ENCODE results near the gene TRAPPC6A. TPM values are rescaled to one million over a fixed set of nuclear protein-coding genes. Genes with fewer than 3 reads are reported as not detected.

TRAPPC6A gene
- total and polyA plus RNA-seq, 2 donors (not counting 1 experiment from before 2014, with no cell fraction given) = 40.3 to 79.0 TPM

DNA sequence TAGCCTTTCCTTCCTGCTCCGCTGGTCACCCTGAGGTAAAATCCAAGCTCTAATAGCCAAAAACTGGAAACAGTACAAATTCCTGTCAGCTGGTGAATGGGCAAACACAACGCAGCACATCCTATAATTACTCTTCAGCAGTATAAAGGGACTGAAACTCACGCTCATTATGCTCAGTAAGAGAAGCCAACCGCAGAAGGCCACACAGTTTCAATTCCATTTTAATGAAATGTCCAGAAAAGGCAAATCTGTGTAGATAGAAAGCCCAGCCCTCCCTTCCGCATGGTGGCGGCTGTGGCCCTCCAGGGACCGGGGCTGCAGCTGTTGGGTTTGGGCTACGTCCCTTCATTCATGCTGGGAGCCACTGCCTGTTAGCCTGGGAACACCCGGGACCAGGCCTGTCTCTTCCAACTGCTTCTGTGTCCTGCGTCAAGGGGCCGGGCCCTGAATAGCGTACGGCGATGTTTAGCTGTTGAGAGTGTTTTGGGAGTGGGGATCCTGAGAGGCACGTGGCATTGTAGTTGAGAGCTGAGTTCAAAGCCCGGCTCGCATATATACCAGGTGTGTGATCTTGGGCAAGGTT, 40.8 kb downstream of the TRAPPC6A start:
- H3K4me1 ChIP-seq (ENCODE audit: control insufficient read depth in 2 of 2, insufficient read depth in 2 of 2, low read length in 2 of 2) = peaks cover 42 to 52% of the 10 kb centered on the region in 2 donors
- no peaks in the 10 kb centered on the region for H3K9me3 ChIP-seq (ENCODE audit: control extremely low read depth in 1 of 3, control insufficient read depth in 2 of 3, insufficient read depth in 1 of 3, low read length in 2 of 3)
- peak; percentile 54 for DNase-seq
- TF ChIP-seq, protein P1, sequence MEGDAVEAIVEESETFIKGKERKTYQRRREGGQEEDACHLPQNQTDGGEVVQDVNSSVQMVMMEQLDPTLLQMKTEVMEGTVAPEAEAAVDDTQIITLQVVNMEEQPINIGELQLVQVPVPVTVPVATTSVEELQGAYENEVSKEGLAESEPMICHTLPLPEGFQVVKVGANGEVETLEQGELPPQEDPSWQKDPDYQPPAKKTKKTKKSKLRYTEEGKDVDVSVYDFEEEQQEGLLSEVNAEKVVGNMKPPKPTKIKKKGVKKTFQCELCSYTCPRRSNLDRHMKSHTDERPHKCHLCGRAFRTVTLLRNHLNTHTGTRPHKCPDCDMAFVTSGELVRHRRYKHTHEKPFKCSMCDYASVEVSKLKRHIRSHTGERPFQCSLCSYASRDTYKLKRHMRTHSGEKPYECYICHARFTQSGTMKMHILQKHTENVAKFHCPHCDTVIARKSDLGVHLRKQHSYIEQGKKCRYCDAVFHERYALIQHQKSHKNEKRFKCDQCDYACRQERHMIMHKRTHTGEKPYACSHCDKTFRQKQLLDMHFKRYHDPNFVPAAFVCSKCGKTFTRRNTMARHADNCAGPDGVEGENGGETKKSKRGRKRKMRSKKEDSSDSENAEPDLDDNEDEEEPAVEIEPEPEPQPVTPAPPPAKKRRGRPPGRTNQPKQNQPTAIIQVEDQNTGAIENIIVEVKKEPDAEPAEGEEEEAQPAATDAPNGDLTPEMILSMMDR (IDR thresholded peaks at IDR 0.05) = no peak
- no peak for TF ChIP-seq EZH2 (IDR thresholded peaks at IDR 0.05; ENCODE audit: borderline replicate concordance, insufficient read depth, low read depth, low read length, poor library complexity, severe bottlenecking)
- Mint-ChIP-seq H3K27ac (peak overlapping the region; percentile 78), H3K4me3 (peak overlapping the region; percentile 83), H3K9me3 (ENCODE audit: insufficient read depth) (no peaks in the 10 kb centered on the region), H3K4me1 (peaks cover 45% of the 10 kb centered on the region), H3K27me3 (no peaks in the 10 kb centered on the region)
- intact Hi-C loops (cut with micrococcal nuclease) = loop anchor here (2.0 kb wide), 1 partner anchor 16 kb away; no protein-coding TSS in a partner anchor
- CTCF ChIA-PET = interaction anchor here (0.7 to 1.9 kb wide), 5 partner anchors 11 to 34 kb away, joined by 3 to 6 read pairs (median 3); no protein-coding TSS in a partner anchor
- H3K36me3 ChIP-seq (replicated peaks in 1 of 2; ENCODE audit: control extremely low read depth in 1 of 2, control insufficient read depth in 1 of 2, extremely low read depth in 1 of 2, insufficient read depth in 2 of 2, low read length in 1 of 2) = peaks cover 0 to 7% of the 10 kb centered on the region in 2 experiments
- no peaks in the 10 kb centered on the region for H3K27me3 ChIP-seq (replicated peaks in 1 of 4; ENCODE audit: control extremely low read depth in 1 of 4, control insufficient read depth in 3 of 4, insufficient read depth in 4 of 4, low read length in 3 of 4)
- WGBS (ENCODE audit: insufficient coverage) = 51% methylated on average over 14 of the region's 17 CpGs
- POLR2A ChIA-PET = interaction anchor here (0.5 kb wide), 1 partner anchor 122 kb away, joined by 3 read pairs; no protein-coding TSS in a partner anchor
- peaks cover 17% of the 10 kb centered on the region for H4K20me1 ChIP-seq (ENCODE audit: control insufficient read depth, insufficient read depth, low read length, poor library complexity, severe bottlenecking)
- peak overlapping the region; percentile 35 for H3K9ac ChIP-seq (ENCODE audit: low read length)
- ATAC-seq (ENCODE audit: low read depth) = peak; percentile 73
- H3K79me2 ChIP-seq (ENCODE audit: control insufficient read depth, insufficient read depth, low read length) = peaks cover 64% of the 10 kb centered on the region
- H2AFZ ChIP-seq (ENCODE audit: insufficient read depth, low read depth, low read length, poor library complexity, severe bottlenecking) = no peak overlapping the region
- peak overlapping the region in 1 of 5 experiments; percentile 29 for H3K4me3 ChIP-seq (ENCODE audit: control extremely low read depth in 1 of 5, extremely low read depth in 1 of 5, insufficient read depth in 1 of 5, low read depth in 2 of 5, low read length in 4 of 5)
- H3K4me2 ChIP-seq (replicated peaks; ENCODE audit: low read depth, low read length, poor library complexity, severe bottlenecking) = peak overlapping the region; percentile 59
- H3K27ac ChIP-seq (ENCODE audit: low read length in 2 of 2) = peak overlapping the region; percentile 18 to 28
